Endothelial cell of umbilical vein (primary cell): Measurements from ENCODE around the gene EPN2. TPM values are rescaled to one million over a fixed set of nuclear protein-coding genes. Genes with fewer than 3 reads are reported as not detected.

ENCODE experiments used
- BruUV-seq: library from RNA; stranded (reverse); fragments of 400-500 nt; replicated peaks from 2 replicates; lab custom pipeline; 2021; lab: Mats Ljungman, UMichigan
- CTCF ChIA-PET: fragments of 300-600, 350-600 bp; sonication (Branson Sonifier 250); formaldehyde crosslinking; loops from one replicate; lab custom pipeline; 2021; ENCODE audit warnings: antibody characterized with exemption, inconsistent platforms; lab: Charles Lee
- POLR2A ChIA-PET: fragments of 300-600, 350-600 bp; sonication (Branson Sonifier 250); formaldehyde crosslinking; loops from one replicate; lab custom pipeline; 2021; ENCODE audit warnings: antibody characterized with exemption, inconsistent platforms; lab: Charles Lee
- DNase-seq: peaks from one replicate; pipeline ENCODE4 v3.0.0-alpha.2; 2011; ENCODE audit warnings: low read depth, low spot score
- FAIRE-seq: peaks from 2 replicates; lab custom pipeline; 2011; peaks lifted over from hg19 to GRCh38; lab: Jason Lieb, UNC
- H2AFZ ChIP-seq: 2 replicates; pipeline ENCODE4 v1.6.0; 2012; ENCODE audit warnings: low read depth, low read length, control low read depth, inconsistent platforms
- H3K27ac ChIP-seq: 2 replicates; pipeline ENCODE4 v1.5.1; 2011; ENCODE audit warnings: low read depth, mild to moderate bottlenecking, control low read depth, low read length, moderate library complexity; ENCODE audit not compliant: insufficient read depth
- H3K27me3 ChIP-seq, 2 experiments: 2 replicates each; pipeline versions ENCODE4 v1.6.0 to v1.6.1; 2011; ENCODE audit warnings: low read length in 2 of 2, mixed read lengths in 1 of 2; ENCODE audit not compliant: control insufficient read depth in 2 of 2, insufficient read depth in 2 of 2
- H3K36me3 ChIP-seq, 2 experiments: 2 replicates in 1 of 2; 3 replicates in 1 of 2; pipeline ENCODE4 v1.5.1; 2011; ENCODE audit warnings: low read length in 2 of 2, mild to moderate bottlenecking in 1 of 2, moderate library complexity in 1 of 2; ENCODE audit not compliant: control insufficient read depth in 2 of 2, insufficient read depth in 2 of 2; ENCODE audit errors: extremely low read depth in 1 of 2
- H3K4me1 ChIP-seq: 3 replicates; pipeline ENCODE4 v1.5.1; 2011; ENCODE audit warnings: mild to moderate bottlenecking, low read length; ENCODE audit not compliant: control insufficient read depth, insufficient read depth; ENCODE audit errors: extremely low read depth
- H3K4me2 ChIP-seq: 2 replicates; pipeline ENCODE4 v1.6.1; 2011; ENCODE audit warnings: low read length, control low read depth, mixed read lengths; ENCODE audit not compliant: insufficient read depth
- H3K4me3 ChIP-seq, 3 experiments: fragments of 200-600 bp in 1 of 3; sonication (generic), shearing (Covaris generic) in 1 of 3; replicated peaks in 1 of 3; 2 replicates each; pipeline ENCODE4 v1.5.1; 2011 to 2016; ENCODE audit warnings: control low read depth in 3 of 3, low read length in 3 of 3, mild to moderate bottlenecking in 2 of 3, inconsistent platforms in 1 of 3, low read depth in 1 of 3, moderate library complexity in 1 of 3; ENCODE audit not compliant: insufficient read depth in 1 of 3
- H3K79me2 ChIP-seq: 2 replicates; pipeline ENCODE4 v1.6.0; 2012; ENCODE audit warnings: low read length, inconsistent platforms; ENCODE audit not compliant: control insufficient read depth, insufficient read depth
- H3K9ac ChIP-seq: replicated peaks from 2 replicates; pipeline ENCODE3; 2011; ENCODE audit warnings: low read length, control low read depth; ENCODE audit not compliant: insufficient read depth; ENCODE audit errors: extremely low read depth
- H3K9me1 ChIP-seq: replicated peaks from 3 replicates; pipeline ENCODE4 v1.6.0; 2011; ENCODE audit warnings: mild to moderate bottlenecking, low read length; ENCODE audit not compliant: control insufficient read depth, insufficient read depth; ENCODE audit errors: extremely low read depth
- H3K9me3 ChIP-seq: replicated peaks from 2 replicates; pipeline ENCODE4 v1.5.1; 2012; ENCODE audit warnings: low read length, inconsistent platforms; ENCODE audit not compliant: control insufficient read depth, insufficient read depth
- H4K20me1 ChIP-seq: replicated peaks from 2 replicates; pipeline ENCODE3; 2011; ENCODE audit warnings: mild to moderate bottlenecking, low read length; ENCODE audit not compliant: control insufficient read depth, insufficient read depth; ENCODE audit errors: extremely low read depth
- CTCF ChIP-seq, 2 donors: IDR thresholded peaks; 1 replicate in 1 of 2; 2 replicates in 1 of 2; pipeline ENCODE4 v1.5.1; 2011; ENCODE audit warnings: low read length in 2 of 2, mild to moderate bottlenecking in 2 of 2, moderate library complexity in 2 of 2, control low read depth in 1 of 2, inconsistent platforms in 1 of 2, low read depth in 1 of 2; ENCODE audit not compliant: insufficient read depth in 1 of 2; ENCODE audit errors: extremely low read depth in 1 of 2
- EZH2 ChIP-seq: IDR thresholded peaks from 2 replicates; pipeline ENCODE4 v1.6.1; 2012; ENCODE audit warnings: borderline replicate concordance, low read depth, mild to moderate bottlenecking, moderate library complexity, low read length, inconsistent platforms; ENCODE audit not compliant: severe bottlenecking
- FOS ChIP-seq: IDR thresholded peaks from 2 replicates; pipeline ENCODE4 v1.6.1; 2011; ENCODE audit warnings: mild to moderate bottlenecking, low read length, moderate library complexity, borderline replicate concordance; ENCODE audit not compliant: insufficient read depth
- GATA2 ChIP-seq: IDR thresholded peaks from 2 replicates; pipeline ENCODE4 v1.7.0; 2011; ENCODE audit warnings: low read depth, mild to moderate bottlenecking, moderate library complexity, mixed read lengths, low read length; ENCODE audit not compliant: insufficient read length, insufficient read depth
- JUN ChIP-seq: IDR thresholded peaks from 2 replicates; pipeline ENCODE4 v1.6.1; 2011; ENCODE audit warnings: borderline replicate concordance, low read depth; ENCODE audit not compliant: insufficient read length, insufficient read depth
- MAX ChIP-seq: IDR thresholded peaks from 2 replicates; pipeline ENCODE4 v1.6.1; 2011; ENCODE audit not compliant: insufficient read depth, insufficient read length
- MYC ChIP-seq: IDR thresholded peaks from one replicate; pipeline ENCODE4 v1.6.1; 2011; ENCODE audit warnings: mild to moderate bottlenecking, low read depth, low read length
- POLR2A ChIP-seq: IDR thresholded peaks from 2 replicates; pipeline ENCODE4 v1.6.1; 2012; ENCODE audit warnings: low read depth, mild to moderate bottlenecking, control low read depth, low read length
- POLR2AphosphoS5 ChIP-seq: IDR thresholded peaks from 2 replicates; pipeline ENCODE4 v1.6.1; 2012; ENCODE audit warnings: low read depth, mild to moderate bottlenecking, control low read depth, low read length, moderate library complexity; ENCODE audit not compliant: insufficient read depth
- dilution Hi-C: fragments of 300-500 bp; cut with MboI; formaldehyde crosslinking; loops from one replicate; pipeline ENCODE4 v1.15.0; 2019; ENCODE audit warnings: low sequenced_read_pairs; ENCODE audit not compliant: extremely low pct_ligation_motif_present
- intact Hi-C: fragments of 100-400 bp; cut with micrococcal nuclease; formaldehyde crosslinking; loops from one replicate; pipeline ENCODE4 v1.10.0; 2022
- polyA plus RNA-seq, 4 experiments: library from polyadenylated mRNA; depleted of rRNA in 3 of 4; stranded (reverse) in 3 of 4; unstranded in 1 of 4; fragments of >200 nt; gene quantifications; 2 replicates each; pipeline versions ENCODE4 v1.2.1 to v1.2.3, GENCODE V29; 2011 to 2012; ENCODE audit warnings: missing spikeins in 1 of 4
- total RNA-seq: library from RNA; stranded (reverse); gene quantifications from 2 replicates; pipeline ENCODE4 v1.2.3, GENCODE V29; 2021

The EPN2 gene
- total and polyA plus RNA-seq, 2 donors (not counting 3 experiments of a cell fraction or from before 2014, with no cell fraction given), result 40.3 to 70.5 TPM

- CTCF ChIA-PET, result no interaction called here
These were observed 97.2 kb downstream of the EPN2 start for GRCh38 chr17:19334331-19334730.

More at GRCh38 chr17:19334331-19334730, 97.2 kb downstream of the EPN2 start:
- dilution Hi-C loops, result no loop called here
- Histone ChIP-seq H4K20me1 (no peaks in the 10 kb centered on the region), H3K27me3 (no peaks in the 10 kb centered on the region), H3K4me3 (no peak overlapping the region), H3K4me1 (no peaks in the 10 kb centered on the region), H3K9me1 (no peaks in the 10 kb centered on the region), H3K4me2 (no peak overlapping the region), H3K9me3 (no peaks in the 10 kb centered on the region), H3K9ac (no peak overlapping the region), H3K36me3 (peaks cover 0 to 7% of the 10 kb centered on the region in 2 experiments), H3K79me2 (no peaks in the 10 kb centered on the region), H2AFZ (no peak overlapping the region), H3K27ac (no peak overlapping the region)
- no peak for TF ChIP-seq CTCF (IDR thresholded peaks at IDR 0.05; ENCODE audit: extremely low read depth in 1 of 2, insufficient read depth in 1 of 2, low read depth in 1 of 2, low read length in 2 of 2)
- no peak for TF ChIP-seq POLR2AphosphoS5
- TF ChIP-seq POLR2A, result no peak
- TF ChIP-seq JUN, result no peak
- no peak for TF ChIP-seq EZH2
- no peak for TF ChIP-seq MYC
- no peak for TF ChIP-seq MAX
- TF ChIP-seq FOS, result no peak
- TF ChIP-seq GATA2, result no peak
- BruUV-seq, result no TSS peak
- POLR2A ChIA-PET, result no interaction called here
- DNase-seq, result no peak
- intact Hi-C loops, result no loop called here
- no peak for FAIRE-seq
